PFSK-1 (cell line): ENCODE measurements around the gene ADCYAP1R1.

Experiments
- FOXP2 ChIP-seq: optimal IDR thresholded peaks from 2 replicates; pipeline ENCODE3; 2011; ENCODE audit warnings: borderline replicate concordance, control low read depth, inconsistent platforms; ENCODE audit not compliant: insufficient read depth; ENCODE audit errors: extremely low read length, extremely low read depth
- POLR2AphosphoS5 ChIP-seq: IDR thresholded peaks from 2 replicates; pipeline ENCODE4 v1.6.1; 2012; ENCODE audit warnings: low read depth, mild to moderate bottlenecking, control low read depth, low read length, moderate library complexity
- SIN3A ChIP-seq: IDR thresholded peaks from 2 replicates; pipeline ENCODE4 v1.6.1; 2012; ENCODE audit warnings: mild to moderate bottlenecking, low read length, moderate library complexity, borderline replicate concordance; ENCODE audit not compliant: insufficient read depth
- TAF1 ChIP-seq: IDR thresholded peaks from 2 replicates; pipeline ENCODE4 v1.6.1; 2012; ENCODE audit warnings: low read length, control low read depth, borderline replicate concordance; ENCODE audit not compliant: insufficient read depth
- TF ChIP-seq, protein P1 (sequence below), 2 experiments: IDR thresholded peaks; 2 replicates each; pipeline versions ENCODE4 v1.6.1 to v1.8.0; 2011 to 2012; ENCODE audit warnings: low read depth in 2 of 2, low read length in 2 of 2, control low read depth in 1 of 2, inconsistent platforms in 1 of 2, mild to moderate bottlenecking in 1 of 2, moderate library complexity in 1 of 2; ENCODE audit not compliant: insufficient read depth in 1 of 2

The ADCYAP1R1 gene

GRCh38 chr7:31108097-31108657 is 56.1 kb downstream of the ADCYAP1R1 start:
- TF ChIP-seq, protein P1, sequence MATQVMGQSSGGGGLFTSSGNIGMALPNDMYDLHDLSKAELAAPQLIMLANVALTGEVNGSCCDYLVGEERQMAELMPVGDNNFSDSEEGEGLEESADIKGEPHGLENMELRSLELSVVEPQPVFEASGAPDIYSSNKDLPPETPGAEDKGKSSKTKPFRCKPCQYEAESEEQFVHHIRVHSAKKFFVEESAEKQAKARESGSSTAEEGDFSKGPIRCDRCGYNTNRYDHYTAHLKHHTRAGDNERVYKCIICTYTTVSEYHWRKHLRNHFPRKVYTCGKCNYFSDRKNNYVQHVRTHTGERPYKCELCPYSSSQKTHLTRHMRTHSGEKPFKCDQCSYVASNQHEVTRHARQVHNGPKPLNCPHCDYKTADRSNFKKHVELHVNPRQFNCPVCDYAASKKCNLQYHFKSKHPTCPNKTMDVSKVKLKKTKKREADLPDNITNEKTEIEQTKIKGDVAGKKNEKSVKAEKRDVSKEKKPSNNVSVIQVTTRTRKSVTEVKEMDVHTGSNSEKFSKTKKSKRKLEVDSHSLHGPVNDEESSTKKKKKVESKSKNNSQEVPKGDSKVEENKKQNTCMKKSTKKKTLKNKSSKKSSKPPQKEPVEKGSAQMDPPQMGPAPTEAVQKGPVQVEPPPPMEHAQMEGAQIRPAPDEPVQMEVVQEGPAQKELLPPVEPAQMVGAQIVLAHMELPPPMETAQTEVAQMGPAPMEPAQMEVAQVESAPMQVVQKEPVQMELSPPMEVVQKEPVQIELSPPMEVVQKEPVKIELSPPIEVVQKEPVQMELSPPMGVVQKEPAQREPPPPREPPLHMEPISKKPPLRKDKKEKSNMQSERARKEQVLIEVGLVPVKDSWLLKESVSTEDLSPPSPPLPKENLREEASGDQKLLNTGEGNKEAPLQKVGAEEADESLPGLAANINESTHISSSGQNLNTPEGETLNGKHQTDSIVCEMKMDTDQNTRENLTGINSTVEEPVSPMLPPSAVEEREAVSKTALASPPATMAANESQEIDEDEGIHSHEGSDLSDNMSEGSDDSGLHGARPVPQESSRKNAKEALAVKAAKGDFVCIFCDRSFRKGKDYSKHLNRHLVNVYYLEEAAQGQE (IDR thresholded peaks at IDR 0.05; ENCODE audit: insufficient read depth in 1 of 2, low read depth in 2 of 2, low read length in 2 of 2) = no peak
- TF ChIP-seq FOXP2 = no peak
- TF ChIP-seq POLR2AphosphoS5 = no peak
- TF ChIP-seq TAF1 = no peak
- TF ChIP-seq SIN3A = no peak

DNA sequence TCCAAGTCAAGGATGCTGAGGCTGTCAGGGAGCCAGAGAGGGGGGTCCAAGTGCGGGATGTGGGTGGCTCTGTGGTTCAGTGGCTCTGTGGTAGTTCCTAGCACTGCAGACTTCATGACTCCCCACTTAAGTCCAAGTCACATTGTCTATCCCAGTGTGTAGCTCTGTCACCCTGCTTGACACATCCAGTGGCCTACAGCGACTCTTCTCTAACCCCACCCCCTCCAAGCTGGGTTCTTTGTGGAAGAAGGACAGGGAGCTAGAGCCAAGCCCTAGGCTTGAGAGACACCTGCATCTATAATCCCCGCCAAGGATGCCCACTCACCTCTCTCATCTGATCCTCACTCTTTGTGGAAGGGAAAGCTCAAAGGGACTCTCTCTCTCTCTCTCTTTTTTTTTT is 57.6 kb downstream of the ADCYAP1R1 start:
- TF ChIP-seq, protein P1 (IDR thresholded peaks at IDR 0.05; ENCODE audit: insufficient read depth in 1 of 2, low read depth in 2 of 2, low read length in 2 of 2) = no peak
- no peak for TF ChIP-seq TAF1
- TF ChIP-seq FOXP2 = no peak
- TF ChIP-seq POLR2AphosphoS5 = no peak
- TF ChIP-seq SIN3A = no peak

GRCh38 chr7:31110331-31111108 is 58.4 kb downstream of the ADCYAP1R1 start:
- TF ChIP-seq SIN3A = no peak
- TF ChIP-seq, protein P1 (IDR thresholded peaks at IDR 0.05; ENCODE audit: insufficient read depth in 1 of 2, low read depth in 2 of 2, low read length in 2 of 2) = no peak
- no peak for TF ChIP-seq POLR2AphosphoS5

DNA sequence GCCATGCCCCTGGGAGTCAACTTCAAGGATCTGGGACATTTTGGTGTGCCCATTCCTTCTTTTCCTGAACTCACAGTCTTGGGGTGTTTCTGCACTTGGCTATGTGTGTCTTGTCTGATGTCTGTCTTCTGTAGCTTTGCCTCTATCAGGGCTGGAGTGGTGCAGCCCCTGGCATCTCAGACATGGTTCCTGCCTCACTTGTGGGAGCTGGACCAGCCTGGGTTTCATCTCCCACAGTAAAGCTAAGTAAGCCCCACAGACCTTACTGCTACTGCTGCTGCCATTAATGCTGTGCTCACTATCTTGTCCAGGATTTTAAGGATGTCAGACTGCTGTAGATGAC is 59.0 kb downstream of the ADCYAP1R1 start:
- TF ChIP-seq TAF1 = no peak
- TF ChIP-seq SIN3A = no peak
- no peak for TF ChIP-seq POLR2AphosphoS5
- TF ChIP-seq, protein P1 (IDR thresholded peaks at IDR 0.05; ENCODE audit: insufficient read depth in 1 of 2, low read depth in 2 of 2, low read length in 2 of 2) = no peak
- TF ChIP-seq FOXP2 = no peak

GRCh38 chr7:31113660-31114059 is 61.6 kb downstream of the ADCYAP1R1 start:
- TF ChIP-seq SIN3A (no peak), TAF1 (no peak), FOXP2 (no peak), POLR2AphosphoS5 (no peak)
- TF ChIP-seq, protein P1 (IDR thresholded peaks at IDR 0.05; ENCODE audit: insufficient read depth in 1 of 2, low read depth in 2 of 2, low read length in 2 of 2) = no peak
